Measurements from ENCODE around the gene ZSCAN12.

- TF ChIP-seq EZH2 (IDR thresholded peaks at IDR 0.05; ENCODE audit: low read length) (no peak), CTCF (optimal IDR thresholded peaks at IDR 0.05 in 1 of 3, IDR thresholded peaks at IDR 0.05 in 1 of 3, conservative IDR thresholded peaks at IDR 0.05 in 1 of 3; ENCODE audit: extremely low read depth in 1 of 3, insufficient read depth in 2 of 3, low read length in 3 of 3) (no peak)
Observed at GRCh38 chr6:28334286-28335039, 65.1 kb downstream of the ZSCAN12 start.

All from keratinocyte (primary cell).